K562 (cell line): ENCODE data around the gene SEMA6D.

ENCODE experiments used
- JUN ChIP-seq, 2 experiments: sonication (generic) in 1 of 2; formaldehyde crosslinking in 1 of 2; IDR thresholded peaks; 2 replicates each; pipeline versions ENCODE4 v1.6.1 to v1.8.0; 2012 to 2022; ENCODE audit warnings: borderline replicate concordance in 2 of 2, mild to moderate bottlenecking in 2 of 2, improper control_type of control experiment in 1 of 2, low read depth in 1 of 2, low read length in 1 of 2, missing genetic modification reagents in 1 of 2
- SOX6 ChIP-seq: fragments of 450-650 bp; IDR thresholded peaks from 2 replicates; pipeline ENCODE4 v1.6.1; 2014; ENCODE audit warnings: mild to moderate bottlenecking
- TF ChIP-seq, protein P1 (sequence below), 3 experiments: IDR thresholded peaks in 2 of 3; conservative IDR thresholded peaks in 1 of 3; 2 replicates each; pipeline ENCODE4 v1.5.1; 2011 to 2012; ENCODE audit warnings: low read length in 3 of 3, mild to moderate bottlenecking in 3 of 3, control low read depth in 2 of 3, improper control_type of control experiment in 1 of 3, inconsistent platforms in 1 of 3, low read depth in 1 of 3, mixed read lengths in 1 of 3, moderate library complexity in 1 of 3; ENCODE audit not compliant: insufficient read depth in 2 of 3
- TF ChIP-seq, protein P2 (sequence below), 2 experiments: IDR thresholded peaks in 1 of 2; conservative IDR thresholded peaks in 1 of 2; 2 replicates each; pipeline ENCODE4 v1.6.1; 2016; ENCODE audit warnings: low read depth in 2 of 2, mild to moderate bottlenecking in 1 of 2, missing compliant biosample characterization in 1 of 2, missing genetic modification characterization in 1 of 2, moderate library complexity in 1 of 2

DNA sequence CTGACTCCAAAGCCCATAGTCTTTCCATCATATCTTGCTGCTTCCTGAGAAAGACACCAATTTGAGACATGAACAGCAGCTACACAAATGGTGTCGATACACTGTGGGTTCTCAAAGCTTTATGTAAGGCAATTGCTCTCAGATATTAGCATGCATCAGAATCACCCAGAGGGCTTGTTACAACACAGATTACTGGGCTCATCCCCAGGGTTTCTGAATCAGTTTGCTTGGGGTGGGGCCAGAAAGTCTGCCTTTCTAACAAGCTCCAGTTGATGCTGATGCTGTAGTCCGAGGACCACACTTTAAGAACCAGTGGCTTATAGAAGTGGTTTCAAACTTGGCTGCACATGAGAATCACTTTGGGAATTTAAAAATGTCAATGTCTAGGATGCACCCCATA, 86.5 kb downstream of the SEMA6D start:
- TF ChIP-seq, protein P1, sequence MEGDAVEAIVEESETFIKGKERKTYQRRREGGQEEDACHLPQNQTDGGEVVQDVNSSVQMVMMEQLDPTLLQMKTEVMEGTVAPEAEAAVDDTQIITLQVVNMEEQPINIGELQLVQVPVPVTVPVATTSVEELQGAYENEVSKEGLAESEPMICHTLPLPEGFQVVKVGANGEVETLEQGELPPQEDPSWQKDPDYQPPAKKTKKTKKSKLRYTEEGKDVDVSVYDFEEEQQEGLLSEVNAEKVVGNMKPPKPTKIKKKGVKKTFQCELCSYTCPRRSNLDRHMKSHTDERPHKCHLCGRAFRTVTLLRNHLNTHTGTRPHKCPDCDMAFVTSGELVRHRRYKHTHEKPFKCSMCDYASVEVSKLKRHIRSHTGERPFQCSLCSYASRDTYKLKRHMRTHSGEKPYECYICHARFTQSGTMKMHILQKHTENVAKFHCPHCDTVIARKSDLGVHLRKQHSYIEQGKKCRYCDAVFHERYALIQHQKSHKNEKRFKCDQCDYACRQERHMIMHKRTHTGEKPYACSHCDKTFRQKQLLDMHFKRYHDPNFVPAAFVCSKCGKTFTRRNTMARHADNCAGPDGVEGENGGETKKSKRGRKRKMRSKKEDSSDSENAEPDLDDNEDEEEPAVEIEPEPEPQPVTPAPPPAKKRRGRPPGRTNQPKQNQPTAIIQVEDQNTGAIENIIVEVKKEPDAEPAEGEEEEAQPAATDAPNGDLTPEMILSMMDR (IDR thresholded peaks at IDR 0.05 in 2 of 3, conservative IDR thresholded peaks at IDR 0.05 in 1 of 3; ENCODE audit: insufficient read depth in 2 of 3, low read depth in 1 of 3, low read length in 3 of 3) = no peak
- TF ChIP-seq JUN (IDR thresholded peaks at IDR 0.05; ENCODE audit: borderline replicate concordance, low read depth, low read length) = no peak
- no peak for TF ChIP-seq JUN (CRISPR knock-in tag; IDR thresholded peaks at IDR 0.05; ENCODE audit: borderline replicate concordance)
- TF ChIP-seq, protein P2, sequence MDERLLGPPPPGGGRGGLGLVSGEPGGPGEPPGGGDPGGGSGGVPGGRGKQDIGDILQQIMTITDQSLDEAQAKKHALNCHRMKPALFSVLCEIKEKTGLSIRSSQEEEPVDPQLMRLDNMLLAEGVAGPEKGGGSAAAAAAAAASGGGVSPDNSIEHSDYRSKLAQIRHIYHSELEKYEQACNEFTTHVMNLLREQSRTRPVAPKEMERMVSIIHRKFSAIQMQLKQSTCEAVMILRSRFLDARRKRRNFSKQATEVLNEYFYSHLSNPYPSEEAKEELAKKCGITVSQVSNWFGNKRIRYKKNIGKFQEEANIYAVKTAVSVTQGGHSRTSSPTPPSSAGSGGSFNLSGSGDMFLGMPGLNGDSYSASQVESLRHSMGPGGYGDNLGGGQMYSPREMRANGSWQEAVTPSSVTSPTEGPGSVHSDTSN (CRISPR knock-in tag; IDR thresholded peaks at IDR 0.05; ENCODE audit: low read depth) = no peak
- TF ChIP-seq, protein P2 (tag; conservative IDR thresholded peaks at IDR 0.05; ENCODE audit: low read depth) = no peak
- no peak for TF ChIP-seq SOX6
